ENCODE results near the gene DRAXIN. TPM values are rescaled to one million over a fixed set of nuclear protein-coding genes. Genes with fewer than 3 reads are reported as not detected.

Gene DRAXIN
- total RNA-seq, 1 donor from 2014 or later: 1.4 TPM

- no peak for DNase-seq (ENCODE audit: low spot score in 2 of 2, unreplicated experiment in 2 of 2)
- Mint-ChIP-seq H3K36me3 (peaks cover 6% of the 10 kb centered on the region), H3K9me3 (no peaks in the 10 kb centered on the region), H3K27me3 (ENCODE audit: low read depth) (no peaks in the 10 kb centered on the region), H3K27ac (no peak overlapping the region), H3K4me3 (no peak overlapping the region), H3K4me1 (no peaks in the 10 kb centered on the region)
- TF ChIP-seq, protein P1, sequence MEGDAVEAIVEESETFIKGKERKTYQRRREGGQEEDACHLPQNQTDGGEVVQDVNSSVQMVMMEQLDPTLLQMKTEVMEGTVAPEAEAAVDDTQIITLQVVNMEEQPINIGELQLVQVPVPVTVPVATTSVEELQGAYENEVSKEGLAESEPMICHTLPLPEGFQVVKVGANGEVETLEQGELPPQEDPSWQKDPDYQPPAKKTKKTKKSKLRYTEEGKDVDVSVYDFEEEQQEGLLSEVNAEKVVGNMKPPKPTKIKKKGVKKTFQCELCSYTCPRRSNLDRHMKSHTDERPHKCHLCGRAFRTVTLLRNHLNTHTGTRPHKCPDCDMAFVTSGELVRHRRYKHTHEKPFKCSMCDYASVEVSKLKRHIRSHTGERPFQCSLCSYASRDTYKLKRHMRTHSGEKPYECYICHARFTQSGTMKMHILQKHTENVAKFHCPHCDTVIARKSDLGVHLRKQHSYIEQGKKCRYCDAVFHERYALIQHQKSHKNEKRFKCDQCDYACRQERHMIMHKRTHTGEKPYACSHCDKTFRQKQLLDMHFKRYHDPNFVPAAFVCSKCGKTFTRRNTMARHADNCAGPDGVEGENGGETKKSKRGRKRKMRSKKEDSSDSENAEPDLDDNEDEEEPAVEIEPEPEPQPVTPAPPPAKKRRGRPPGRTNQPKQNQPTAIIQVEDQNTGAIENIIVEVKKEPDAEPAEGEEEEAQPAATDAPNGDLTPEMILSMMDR (IDR thresholded peaks at IDR 0.05; ENCODE audit: unreplicated experiment): no peak
Measured at GRCh38 chr1:11671544-11672286, 19.8 kb upstream of the DRAXIN start.

- Mint-ChIP-seq H3K27me3 (ENCODE audit: low read depth) (no peaks in the 10 kb centered on the region), H3K27ac (no peak overlapping the region), H3K4me1 (no peaks in the 10 kb centered on the region), H3K4me3 (no peak overlapping the region), H3K36me3 (peaks cover 6% of the 10 kb centered on the region), H3K9me3 (no peaks in the 10 kb centered on the region)
- DNase-seq (ENCODE audit: low spot score in 2 of 2, unreplicated experiment in 2 of 2): no peak
- TF ChIP-seq, protein P1 (IDR thresholded peaks at IDR 0.05; ENCODE audit: unreplicated experiment): no peak
Measured at GRCh38 chr1:11673089-11673769, 18.3 kb upstream of the DRAXIN start.

- Mint-ChIP-seq H3K4me1 (no peaks in the 10 kb centered on the region), H3K27me3 (ENCODE audit: low read depth) (no peaks in the 10 kb centered on the region), H3K4me3 (no peak overlapping the region), H3K9me3 (no peaks in the 10 kb centered on the region), H3K27ac (no peak overlapping the region), H3K36me3 (peaks cover 4% of the 10 kb centered on the region)
- TF ChIP-seq, protein P1 (IDR thresholded peaks at IDR 0.05; ENCODE audit: unreplicated experiment): no peak
- DNase-seq (ENCODE audit: low spot score in 2 of 2, unreplicated experiment in 2 of 2): no peak
Measured at GRCh38 chr1:11674488-11674887, 17.0 kb upstream of the DRAXIN start.

GRCh38 chr1:11675325-11675724 is 16.2 kb upstream of the DRAXIN start:
- Mint-ChIP-seq H3K36me3 (peaks cover 4% of the 10 kb centered on the region), H3K4me1 (peaks cover 3% of the 10 kb centered on the region), H3K27me3 (ENCODE audit: low read depth) (no peaks in the 10 kb centered on the region), H3K27ac (no peak overlapping the region), H3K9me3 (no peaks in the 10 kb centered on the region), H3K4me3 (no peak overlapping the region)
- TF ChIP-seq, protein P1 (IDR thresholded peaks at IDR 0.05; ENCODE audit: unreplicated experiment): no peak
- no peak for DNase-seq (ENCODE audit: low spot score in 2 of 2, unreplicated experiment in 2 of 2)

GRCh38 chr1:11676386-11677103 is 15.0 kb upstream of the DRAXIN start:
- Mint-ChIP-seq H3K36me3 (peaks cover 4% of the 10 kb centered on the region), H3K9me3 (no peaks in the 10 kb centered on the region), H3K27ac (no peak overlapping the region), H3K27me3 (ENCODE audit: low read depth) (no peaks in the 10 kb centered on the region), H3K4me1 (peaks cover 3% of the 10 kb centered on the region), H3K4me3 (no peak overlapping the region)
- TF ChIP-seq, protein P1 (IDR thresholded peaks at IDR 0.05; ENCODE audit: unreplicated experiment): no peak
- no peak for DNase-seq (ENCODE audit: low spot score in 2 of 2, unreplicated experiment in 2 of 2)

Measured in mesothelial cell of epicardium (in vitro differentiated cells).